PC-9 (cell line): ENCODE results near the gene SPEF1.

ENCODE experiments used
- EZH2 ChIP-seq: fragments of 200-600 bp; sonication (generic); IDR thresholded peaks from 2 replicates; pipeline ENCODE4 v1.8.0; 2017; ENCODE audit warnings: antibody characterized with exemption, low read depth
- TF ChIP-seq, protein P1 (sequence below): fragments of 200-600 bp; sonication (generic); conservative IDR thresholded peaks from 2 replicates; pipeline ENCODE4 v1.6.1; 2017; ENCODE audit warnings: mixed run types, antibody characterized with exemption, mild to moderate bottlenecking, moderate library complexity

DNA sequence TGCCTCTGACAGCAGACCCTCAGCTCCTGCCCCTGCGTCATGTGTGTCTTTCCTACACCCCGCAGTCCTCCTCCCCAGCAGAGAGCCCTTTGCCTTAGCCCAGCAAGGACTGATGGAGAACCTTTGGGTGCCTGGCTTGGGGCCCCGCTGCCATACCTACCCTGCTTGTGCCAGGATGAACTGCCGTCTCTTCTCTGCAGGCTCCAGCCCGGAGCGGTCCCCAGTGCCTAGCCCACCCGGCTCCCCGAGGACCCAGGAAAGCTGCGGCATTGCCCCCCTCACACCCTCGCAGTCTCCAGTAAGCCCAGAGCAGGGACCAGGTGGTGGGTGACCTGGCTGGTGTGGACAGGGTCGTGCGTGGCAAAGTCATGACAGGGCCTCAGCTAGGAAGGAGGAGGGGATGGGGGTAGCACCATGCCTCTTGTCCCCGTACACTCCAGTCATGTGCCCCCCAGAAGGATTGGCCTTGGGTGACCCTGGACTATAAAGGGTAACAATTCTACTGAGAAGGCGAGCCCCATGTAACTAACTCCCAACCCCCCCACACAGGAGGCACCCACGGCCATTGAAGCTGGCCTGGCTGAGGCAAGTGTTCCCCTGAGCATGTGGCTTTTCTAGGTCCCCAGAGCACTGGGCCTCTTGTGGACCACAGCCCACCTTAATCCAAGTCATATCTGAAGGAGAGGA is 40.5 kb downstream of the SPEF1 start:
- TF ChIP-seq, protein P1, sequence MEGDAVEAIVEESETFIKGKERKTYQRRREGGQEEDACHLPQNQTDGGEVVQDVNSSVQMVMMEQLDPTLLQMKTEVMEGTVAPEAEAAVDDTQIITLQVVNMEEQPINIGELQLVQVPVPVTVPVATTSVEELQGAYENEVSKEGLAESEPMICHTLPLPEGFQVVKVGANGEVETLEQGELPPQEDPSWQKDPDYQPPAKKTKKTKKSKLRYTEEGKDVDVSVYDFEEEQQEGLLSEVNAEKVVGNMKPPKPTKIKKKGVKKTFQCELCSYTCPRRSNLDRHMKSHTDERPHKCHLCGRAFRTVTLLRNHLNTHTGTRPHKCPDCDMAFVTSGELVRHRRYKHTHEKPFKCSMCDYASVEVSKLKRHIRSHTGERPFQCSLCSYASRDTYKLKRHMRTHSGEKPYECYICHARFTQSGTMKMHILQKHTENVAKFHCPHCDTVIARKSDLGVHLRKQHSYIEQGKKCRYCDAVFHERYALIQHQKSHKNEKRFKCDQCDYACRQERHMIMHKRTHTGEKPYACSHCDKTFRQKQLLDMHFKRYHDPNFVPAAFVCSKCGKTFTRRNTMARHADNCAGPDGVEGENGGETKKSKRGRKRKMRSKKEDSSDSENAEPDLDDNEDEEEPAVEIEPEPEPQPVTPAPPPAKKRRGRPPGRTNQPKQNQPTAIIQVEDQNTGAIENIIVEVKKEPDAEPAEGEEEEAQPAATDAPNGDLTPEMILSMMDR = no peak
- no peak for TF ChIP-seq EZH2
